ENCODE measurements around the gene SOCS7.

Gene SOCS7

GRCh38 chr17:38336838-38337237 is 14.8 kb upstream of the SOCS7 start:
- in situ Hi-C loops (cut with HindIII; ENCODE audit: low sequenced_read_pairs), result no loop called here
- no peak for DNase-seq (ENCODE audit: low read depth)
- no peak for TF ChIP-seq CTCF (IDR thresholded peaks at IDR 0.05; ENCODE audit: low read depth, low read length, missing control alignments)
- no peak overlapping the region for H3K4me3 ChIP-seq (ENCODE audit: low read depth, low read length)

- DNase-seq (ENCODE audit: low read depth), result no peak
- in situ Hi-C loops (cut with HindIII; ENCODE audit: low sequenced_read_pairs), result no loop called here
Measured at GRCh38 chr17:38338053-38338452, 13.6 kb upstream of the SOCS7 start.

GRCh38 chr17:38338535-38338934 is 13.1 kb upstream of the SOCS7 start:
- no peak overlapping the region for H3K4me3 ChIP-seq (ENCODE audit: low read depth, low read length)
- no peak for DNase-seq (ENCODE audit: low read depth)
- TF ChIP-seq CTCF (IDR thresholded peaks at IDR 0.05; ENCODE audit: low read depth, low read length, missing control alignments), result no peak
- in situ Hi-C loops (cut with HindIII; ENCODE audit: low sequenced_read_pairs), result no loop called here

More at GRCh38 chr17:38338053-38338452, 13.6 kb upstream of the SOCS7 start:
- H3K4me3 ChIP-seq (ENCODE audit: low read depth, low read length), result no peak overlapping the region
- no peak for TF ChIP-seq CTCF (IDR thresholded peaks at IDR 0.05; ENCODE audit: low read depth, low read length, missing control alignments)

- H3K4me3 ChIP-seq (ENCODE audit: low read depth, low read length), result no peak overlapping the region
- TF ChIP-seq CTCF (IDR thresholded peaks at IDR 0.05; ENCODE audit: low read depth, low read length, missing control alignments), result no peak
- in situ Hi-C loops (cut with HindIII; ENCODE audit: low sequenced_read_pairs), result no loop called here
- no peak for DNase-seq (ENCODE audit: low read depth)
Measured at GRCh38 chr17:38339891-38340290, 11.8 kb upstream of the SOCS7 start.

GRCh38 chr17:38341035-38341721 is 10.5 kb upstream of the SOCS7 start:
- TF ChIP-seq CTCF (IDR thresholded peaks at IDR 0.05; ENCODE audit: low read depth, low read length, missing control alignments), result no peak
- H3K4me3 ChIP-seq (ENCODE audit: low read depth, low read length), result no peak overlapping the region
- in situ Hi-C loops (cut with HindIII; ENCODE audit: low sequenced_read_pairs), result no loop called here
- no peak for DNase-seq (ENCODE audit: low read depth)

- no peak overlapping the region for H3K4me3 ChIP-seq (ENCODE audit: low read depth, low read length)
- in situ Hi-C loops (cut with HindIII; ENCODE audit: low sequenced_read_pairs), result no loop called here
- no peak for TF ChIP-seq CTCF (IDR thresholded peaks at IDR 0.05; ENCODE audit: low read depth, low read length, missing control alignments)
- DNase-seq (ENCODE audit: low read depth), result no peak
Measured at GRCh38 chr17:38342886-38343607, 8.6 kb upstream of the SOCS7 start.

Data from astrocyte of the cerebellum (primary cell).